Hematopoietic multipotent progenitor cell treated with erythropoietin and hydrocortisone succinate and interleukin-3 and kit ligand, for 4 days (in vitro differentiated cells): ENCODE results near the gene LYPLA2.

ENCODE experiments used
- DNase-seq: peaks from one replicate; pipeline ENCODE4 v3.0.0-alpha.2; 2015

The LYPLA2 gene

GRCh38 chr1:23838401-23838866 is 47.5 kb downstream of the LYPLA2 start:
- DNase-seq, result peak; percentile 91

GRCh38 chr1:23843644-23844043 is 52.7 kb downstream of the LYPLA2 start:
- no peak for DNase-seq
